A375 (cell line): Measurements from ENCODE around the gene CNIH2. TPM values are rescaled to one million over a fixed set of nuclear protein-coding genes. Genes with fewer than 3 reads are reported as not detected.

Source experiments
- total RNA-seq: library from RNA; depleted of rRNA; stranded (reverse); fragments of >200 nt; shearing (Covaris generic); gene quantifications from 2 replicates; pipeline ENCODE4 v1.2.3, GENCODE V29; 2014; rRNA removed

Gene CNIH2
- 8.3 and 12.4 TPM in 2 replicates for total RNA-seq

GRCh38 chr11:66277471-66278362 is at the start of gene CNIH2:
CNIH2 (plus strand) TSS chr11:66278175; CDS start chr11:66278457, 282 bp downstream.

GRCh38 chr11:66268244-66268951 is 9.6 kb upstream of the CNIH2 start, which contains the start of gene RAB1B:
RAB1B (plus strand) TSS chr11:66268639; CDS start chr11:66268680, 41 bp downstream.

GRCh38 chr11:66288671-66289547 is 10.9 kb downstream of the CNIH2 start, which contains the start of gene YIF1A:
YIF1A (minus strand) TSS chr11:66289143; CDS start chr11:66288985, 158 bp downstream.

GRCh38 chr11:66291706-66292542 is 13.9 kb downstream of the CNIH2 start, which contains the start of gene TMEM151A:
TMEM151A (plus strand) TSS chr11:66291894; CDS start chr11:66292014, 120 bp downstream.

GRCh38 chr11:66316849-66317251 is 38.9 kb downstream of the CNIH2 start, which contains the start of gene CD248:
CD248 (minus strand) TSS chr11:66317044; CDS start chr11:66317027, 17 bp downstream.

Other genes with a start within 250 kb of the CNIH2 start
- 0.30 and 0.34 TPM in 2 replicates for gene GAL3ST3, start 229.0 kb upstream of the CNIH2 start, total RNA-seq
- 306 and 311 TPM in 2 replicates for gene SF3B2, start 225.8 kb upstream of the CNIH2 start, total RNA-seq
- gene PACS1, start 207.9 kb upstream of the CNIH2 start, total RNA-seq: 14.2 and 15.2 TPM in 2 replicates
- 23.0 and 24.2 TPM in 2 replicates for gene KLC2, start 20.5 kb upstream of the CNIH2 start, total RNA-seq
- 158 and 177 TPM in 2 replicates for gene RAB1B, start 9.5 kb upstream of the CNIH2 start, total RNA-seq
- gene YIF1A, start 11.0 kb downstream of the CNIH2 start, total RNA-seq: 105 and 132 TPM in 2 replicates
- gene TMEM151A, start 13.7 kb downstream of the CNIH2 start, total RNA-seq: 0.08 TPM in 1 of 2 replicates, not detected in the other
- gene CD248, start 38.9 kb downstream of the CNIH2 start, total RNA-seq: not detected in 2 replicates
- 43.6 and 47.2 TPM in 2 replicates for gene RIN1, start 58.3 kb downstream of the CNIH2 start, total RNA-seq
- 67.3 and 77.0 TPM in 2 replicates for gene BRMS1, start 66.9 kb downstream of the CNIH2 start, total RNA-seq
- 24.9 and 28.6 TPM in 2 replicates for gene B4GAT1, start 69.5 kb downstream of the CNIH2 start, total RNA-seq
- 4.5 and 6.0 TPM in 2 replicates for gene SLC29A2, start 93.6 kb downstream of the CNIH2 start, total RNA-seq
- not detected in 2 replicates for gene NPAS4, start 142.9 kb downstream of the CNIH2 start, total RNA-seq
- 109 and 113 TPM in 2 replicates for gene MRPL11, start 160.7 kb downstream of the CNIH2 start, total RNA-seq
- gene PELI3, start 188.7 kb downstream of the CNIH2 start, total RNA-seq: 12.8 and 15.4 TPM in 2 replicates
- gene DPP3, start 202.3 kb downstream of the CNIH2 start, total RNA-seq: 71.8 and 82.1 TPM in 2 replicates
- gene BBS1, start 232.5 kb downstream of the CNIH2 start, total RNA-seq: 22.4 and 28.0 TPM in 2 replicates